Measurements from ENCODE around the gene GDF10.

Gene GDF10

GRCh38 chr10:47336387-47337134 is 36.6 kb downstream of the GDF10 start:
- DNase-seq, result peak; percentile 53

GRCh38 chr10:47337310-47337709 is 37.3 kb downstream of the GDF10 start:
- DNase-seq, result peak; percentile 57

- DNase-seq, result no peak
Measured at GRCh38 chr10:47339186-47339735, 39.3 kb downstream of the GDF10 start.

GRCh38 chr10:47339759-47340607 is 40.0 kb downstream of the GDF10 start:
- DNase-seq, result peak; percentile 74

- DNase-seq, result peak; percentile 76
Measured at GRCh38 chr10:47340608-47341170, 40.7 kb downstream of the GDF10 start.

GRCh38 chr10:47344996-47345870 is 45.2 kb downstream of the GDF10 start:
- DNase-seq, result no peak

GRCh38 chr10:47346581-47347302 is 46.7 kb downstream of the GDF10 start:
- no peak for DNase-seq

GRCh38 chr10:47347303-47347675 is 47.3 kb downstream of the GDF10 start:
- DNase-seq, result no peak

GRCh38 chr10:47348138-47348651 is 48.2 kb downstream of the GDF10 start, which contains the start of gene RBP3:
Gene RBP3, plus strand, starts transcription at chr10:47348363. Its CDS starts 122 bp downstream, at chr10:47348485.
- no peak for DNase-seq

- peak; percentile 4 for DNase-seq
Measured at GRCh38 chr10:47348661-47349470, 48.9 kb downstream of the GDF10 start.

- DNase-seq, result no peak
Measured at GRCh38 chr10:47349516-47349915, 49.5 kb downstream of the GDF10 start.

GRCh38 chr10:47349941-47350371 is 50.0 kb downstream of the GDF10 start:
- no peak for DNase-seq

GRCh38 chr10:47350671-47351640 is 51.0 kb downstream of the GDF10 start:
- no peak for DNase-seq

GRCh38 chr10:47351899-47352815 is 52.2 kb downstream of the GDF10 start:
- DNase-seq, result no peak

GRCh38 chr10:47353351-47353750 is 53.4 kb downstream of the GDF10 start:
- DNase-seq, result no peak

- no peak for DNase-seq
Measured at GRCh38 chr10:47354165-47354564, 54.2 kb downstream of the GDF10 start.

- DNase-seq, result no peak
Measured at GRCh38 chr10:47354900-47355299, 54.9 kb downstream of the GDF10 start.

GRCh38 chr10:47356708-47357107 is 56.7 kb downstream of the GDF10 start:
- DNase-seq, result no peak

Data from hematopoietic multipotent progenitor cell treated with erythropoietin and hydrocortisone succinate and interleukin-3 and kit ligand, for 4 days (in vitro differentiated cells).